ENCODE measurements around the gene MAG. TPM values are rescaled to one million over a fixed set of nuclear protein-coding genes. Genes with fewer than 3 reads are reported as not detected.

MAG gene
- polyA plus RNA-seq, 4 donors = 0.07 TPM; not detected in 3

GRCh38 chr19:35274323-35274722, 17.6 kb upstream of the MAG start:
- peaks cover 0 to 8% (median 3%) of the 10 kb centered on the region in 3 donors for H3K4me1 ChIP-seq (ENCODE audit: control insufficient read depth in 3 of 3, insufficient read depth in 2 of 3, low read depth in 1 of 3, low read length in 2 of 3)
- no peak overlapping the region for H3K27ac ChIP-seq (ENCODE audit: low read depth in 1 of 3, low read length in 2 of 3)
- FAIRE-seq = no peak
- 79 to 89% (median 80%) methylated on average over 5 of the region's 5 CpGs for WGBS, 3 donors
- peaks cover 13 to 90% (median 26%) of the 10 kb centered on the region in 3 donors for H3K36me3 ChIP-seq (ENCODE audit: control insufficient read depth in 3 of 3, insufficient read depth in 2 of 3, low read depth in 1 of 3, low read length in 3 of 3)
- H3K27me3 ChIP-seq (ENCODE audit: control insufficient read depth in 3 of 3, insufficient read depth in 3 of 3, low read length in 3 of 3) = no peaks in the 10 kb centered on the region
- no peak overlapping the region for H3K4me3 ChIP-seq (ENCODE audit: low read depth in 1 of 3, low read length in 3 of 3)
- no peak for DNase-seq
- no peaks in the 10 kb centered on the region for H3K9me3 ChIP-seq (ENCODE audit: control insufficient read depth in 2 of 2, insufficient read depth in 1 of 2, low read depth in 1 of 2, low read length in 1 of 2)

- whole genome bisulfite sequencing, 3 donors = 93 to 96% (median 96%) methylated on average over 28 of the region's 28 CpGs
- no peak overlapping the region for H3K27ac ChIP-seq (ENCODE audit: low read depth in 1 of 3, low read length in 2 of 3)
Measured at GRCh38 chr19:35276706-35277281, 15.2 kb upstream of the MAG start.

GRCh38 chr19:35278578-35279284, 13.2 kb upstream of the MAG start:
- Histone ChIP-seq H3K4me3 (ENCODE audit: low read depth in 1 of 3, low read length in 3 of 3) (no peak overlapping the region), H3K4me1 (ENCODE audit: control insufficient read depth in 3 of 3, insufficient read depth in 2 of 3, low read depth in 1 of 3, low read length in 2 of 3) (no peaks in the 10 kb centered on the region), H3K27me3 (ENCODE audit: control insufficient read depth in 3 of 3, insufficient read depth in 3 of 3, low read length in 3 of 3) (peaks cover 0 to 16% (median 4%) of the 10 kb centered on the region in 3 donors), H3K9me3 (ENCODE audit: control insufficient read depth in 2 of 2, insufficient read depth in 1 of 2, low read depth in 1 of 2, low read length in 1 of 2) (no peaks in the 10 kb centered on the region), H3K27ac (ENCODE audit: low read depth in 1 of 3, low read length in 2 of 3) (no peak overlapping the region), H3K36me3 (ENCODE audit: control insufficient read depth in 3 of 3, insufficient read depth in 2 of 3, low read depth in 1 of 3, low read length in 3 of 3) (peaks cover 4 to 62% (median 9%) of the 10 kb centered on the region in 3 donors)
- WGBS, 3 donors = 93 to 95% (median 94%) methylated on average over 45 of the region's 45 CpGs
- no peak for DNase-seq
- FAIRE-seq = no peak

More at GRCh38 chr19:35276706-35277281, 15.2 kb upstream of the MAG start:
- H3K4me1 ChIP-seq (ENCODE audit: control insufficient read depth in 3 of 3, insufficient read depth in 2 of 3, low read depth in 1 of 3, low read length in 2 of 3) = no peaks in the 10 kb centered on the region
- H3K9me3 ChIP-seq (ENCODE audit: control insufficient read depth in 2 of 2, insufficient read depth in 1 of 2, low read depth in 1 of 2, low read length in 1 of 2) = no peaks in the 10 kb centered on the region
- H3K4me3 ChIP-seq (ENCODE audit: low read depth in 1 of 3, low read length in 3 of 3) = no peak overlapping the region
- no peak for DNase-seq
- peaks cover 0 to 3% (median 0%) of the 10 kb centered on the region in 3 donors for H3K27me3 ChIP-seq (ENCODE audit: control insufficient read depth in 3 of 3, insufficient read depth in 3 of 3, low read length in 3 of 3)
- no peak for FAIRE-seq
- peaks cover 5 to 82% (median 19%) of the 10 kb centered on the region in 3 donors for H3K36me3 ChIP-seq (ENCODE audit: control insufficient read depth in 3 of 3, insufficient read depth in 2 of 3, low read depth in 1 of 3, low read length in 3 of 3)

GRCh38 chr19:35279374-35279773, 12.6 kb upstream of the MAG start:
- peaks cover 0 to 18% (median 4%) of the 10 kb centered on the region in 3 donors for H3K27me3 ChIP-seq (ENCODE audit: control insufficient read depth in 3 of 3, insufficient read depth in 3 of 3, low read length in 3 of 3)
- FAIRE-seq (no peak), DNase-seq (no peak)
- H3K9me3 ChIP-seq (ENCODE audit: control insufficient read depth in 2 of 2, insufficient read depth in 1 of 2, low read depth in 1 of 2, low read length in 1 of 2) = no peaks in the 10 kb centered on the region
- no peak overlapping the region for H3K4me3 ChIP-seq (ENCODE audit: low read depth in 1 of 3, low read length in 3 of 3)
- no peak overlapping the region for H3K27ac ChIP-seq (ENCODE audit: low read depth in 1 of 3, low read length in 2 of 3)
- no peaks in the 10 kb centered on the region for H3K4me1 ChIP-seq (ENCODE audit: control insufficient read depth in 3 of 3, insufficient read depth in 2 of 3, low read depth in 1 of 3, low read length in 2 of 3)
- peaks cover 0 to 56% (median 4%) of the 10 kb centered on the region in 3 donors for H3K36me3 ChIP-seq (ENCODE audit: control insufficient read depth in 3 of 3, insufficient read depth in 2 of 3, low read depth in 1 of 3, low read length in 3 of 3)
- WGBS, 3 donors = 77 to 89% (median 84%) methylated on average over 11 of the region's 11 CpGs

- no peaks in the 10 kb centered on the region for H3K4me1 ChIP-seq (ENCODE audit: control insufficient read depth in 3 of 3, insufficient read depth in 2 of 3, low read depth in 1 of 3, low read length in 2 of 3)
- H3K36me3 ChIP-seq (ENCODE audit: control insufficient read depth in 3 of 3, insufficient read depth in 2 of 3, low read depth in 1 of 3, low read length in 3 of 3) = peaks cover 0 to 49% (median 0%) of the 10 kb centered on the region in 3 donors
- no peak overlapping the region for H3K27ac ChIP-seq (ENCODE audit: low read depth in 1 of 3, low read length in 2 of 3)
- FAIRE-seq (no peak), DNase-seq (no peak)
- peaks cover 0 to 18% (median 4%) of the 10 kb centered on the region in 3 donors for H3K27me3 ChIP-seq (ENCODE audit: control insufficient read depth in 3 of 3, insufficient read depth in 3 of 3, low read length in 3 of 3)
- H3K9me3 ChIP-seq (ENCODE audit: control insufficient read depth in 2 of 2, insufficient read depth in 1 of 2, low read depth in 1 of 2, low read length in 1 of 2) = no peaks in the 10 kb centered on the region
- 49 to 65% (median 63%) methylated on average over 9 to 12 of the region's 12 CpGs for WGBS, 3 donors
- H3K4me3 ChIP-seq (ENCODE audit: low read depth in 1 of 3, low read length in 3 of 3) = no peak overlapping the region
Measured at GRCh38 chr19:35279985-35280821, 11.8 kb upstream of the MAG start.

GRCh38 chr19:35281303-35281702, 10.7 kb upstream of the MAG start:
- Histone ChIP-seq H3K4me3 (ENCODE audit: low read depth in 1 of 3, low read length in 3 of 3) (no peak overlapping the region), H3K27ac (ENCODE audit: low read depth in 1 of 3, low read length in 2 of 3) (no peak overlapping the region), H3K27me3 (ENCODE audit: control insufficient read depth in 3 of 3, insufficient read depth in 3 of 3, low read length in 3 of 3) (peaks cover 0 to 18% (median 4%) of the 10 kb centered on the region in 3 donors), H3K4me1 (ENCODE audit: control insufficient read depth in 3 of 3, insufficient read depth in 2 of 3, low read depth in 1 of 3, low read length in 2 of 3) (no peaks in the 10 kb centered on the region), H3K36me3 (ENCODE audit: control insufficient read depth in 3 of 3, insufficient read depth in 2 of 3, low read depth in 1 of 3, low read length in 3 of 3) (peaks cover 0 to 42% (median 0%) of the 10 kb centered on the region in 3 donors), H3K9me3 (ENCODE audit: control insufficient read depth in 2 of 2, insufficient read depth in 1 of 2, low read depth in 1 of 2, low read length in 1 of 2) (no peaks in the 10 kb centered on the region)
- WGBS, 3 donors = 33 to 63% (median 50%) methylated on average over 4 of the region's 4 CpGs
- DNase-seq = no peak
- FAIRE-seq = no peak

GRCh38 chr19:35284153-35285094, 7.5 kb upstream of the MAG start:
- no peak for FAIRE-seq
- Histone ChIP-seq H3K27ac (ENCODE audit: low read depth in 1 of 3, low read length in 2 of 3) (no peak overlapping the region), H3K36me3 (ENCODE audit: control insufficient read depth in 3 of 3, insufficient read depth in 2 of 3, low read depth in 1 of 3, low read length in 3 of 3) (peaks cover 0 to 11% (median 0%) of the 10 kb centered on the region in 3 donors), H3K9me3 (ENCODE audit: control insufficient read depth in 2 of 2, insufficient read depth in 1 of 2, low read depth in 1 of 2, low read length in 1 of 2) (no peaks in the 10 kb centered on the region), H3K27me3 (ENCODE audit: control insufficient read depth in 3 of 3, insufficient read depth in 3 of 3, low read length in 3 of 3) (peaks cover 0 to 18% (median 4%) of the 10 kb centered on the region in 3 donors), H3K4me1 (ENCODE audit: control insufficient read depth in 3 of 3, insufficient read depth in 2 of 3, low read depth in 1 of 3, low read length in 2 of 3) (no peaks in the 10 kb centered on the region), H3K4me3 (ENCODE audit: low read depth in 1 of 3, low read length in 3 of 3) (no peak overlapping the region)
- WGBS, 3 donors = 76 to 85% (median 84%) methylated on average over 16 to 17 of the region's 17 CpGs
- DNase-seq = no peak
